ENCODE results near the gene BUD13.
"Not testable (repeated sequence)": the region's sequence is repeated elsewhere in the genome, so short reads cannot be mapped to it uniquely, and the experiment has no call there.

Gene BUD13

GRCh38 chr11:116772443-116773202 is at the start of gene BUD13:
Gene BUD13 (minus strand): TSS chr11:116772987. CDS start chr11:116772964, 23 bp downstream.
- DNase-seq (ENCODE audit: low spot score): peak; percentile 91

- no peak for DNase-seq (ENCODE audit: low spot score)
These were observed 49.8 kb upstream of the BUD13 start for GRCh38 chr11:116822575-116822974.

- DNase-seq (ENCODE audit: low spot score): no peak
These were observed 48.5 kb upstream of the BUD13 start for GRCh38 chr11:116821050-116821918.

GRCh38 chr11:116819049-116819448 is 46.3 kb upstream of the BUD13 start:
- DNase-seq (ENCODE audit: low spot score): no peak

GRCh38 chr11:116814502-116814901 is 41.7 kb upstream of the BUD13 start:
- no peak for DNase-seq (ENCODE audit: low spot score)

- DNase-seq (ENCODE audit: low spot score): no peak
These were observed 41.1 kb upstream of the BUD13 start for GRCh38 chr11:116813781-116814471.

GRCh38 chr11:116813170-116813569 is 40.4 kb upstream of the BUD13 start:
- no peak for DNase-seq (ENCODE audit: low spot score)

GRCh38 chr11:116812109-116812508 is 39.3 kb upstream of the BUD13 start:
- DNase-seq (ENCODE audit: low spot score): no peak

GRCh38 chr11:116811194-116811593 is 38.4 kb upstream of the BUD13 start:
- no peak for DNase-seq (ENCODE audit: low spot score)

- DNase-seq (ENCODE audit: low spot score): no peak
These were observed 35.7 kb upstream of the BUD13 start for GRCh38 chr11:116808262-116809175.

GRCh38 chr11:116807601-116808261 is 34.9 kb upstream of the BUD13 start:
- DNase-seq (ENCODE audit: low spot score): no peak

GRCh38 chr11:116804001-116804400 is 31.2 kb upstream of the BUD13 start:
- no peak for DNase-seq (ENCODE audit: low spot score)

- DNase-seq (ENCODE audit: low spot score): not testable (repeated sequence)
These were observed 28.9 kb upstream of the BUD13 start for GRCh38 chr11:116801662-116802061.

GRCh38 chr11:116800610-116801009 is 27.8 kb upstream of the BUD13 start:
- DNase-seq (ENCODE audit: low spot score): no peak

GRCh38 chr11:116798368-116798767 is 25.6 kb upstream of the BUD13 start:
- no peak for DNase-seq (ENCODE audit: low spot score)

- DNase-seq (ENCODE audit: low spot score): no peak
These were observed 25.0 kb upstream of the BUD13 start for GRCh38 chr11:116797816-116798215.

- DNase-seq (ENCODE audit: low spot score): no peak
These were observed 23.8 kb upstream of the BUD13 start for GRCh38 chr11:116796548-116796947.

- no peak for DNase-seq (ENCODE audit: low spot score)
These were observed 22.1 kb upstream of the BUD13 start for GRCh38 chr11:116794851-116795250.

- no peak for DNase-seq (ENCODE audit: low spot score)
These were observed 20.9 kb upstream of the BUD13 start for GRCh38 chr11:116793772-116794097.

- DNase-seq (ENCODE audit: low spot score): no peak
These were observed 20.3 kb upstream of the BUD13 start for GRCh38 chr11:116792869-116793771.

Data from Ammon's horn (tissue), 1 donor.